ENCODE measurements around the gene AIFM2. TPM values are rescaled to one million over a fixed set of nuclear protein-coding genes. Genes with fewer than 3 reads are reported as not detected.
A peak's percentile ranks its signal among the peaks of the same experiment; 100 is the strongest.

Gene AIFM2
- total RNA-seq, 1 experiment from 2014 or later, result 16.6 TPM

GRCh38 chr10:70146489-70147258 is 14.0 kb upstream of the AIFM2 start, which contains the start of gene TYSND1:
TYSND1 (minus strand) TSS chr10:70146700; CDS start chr10:70146586, 114 bp downstream.
- Histone ChIP-seq H3K4me3 (ENCODE audit: low read depth in 2 of 2, low read length in 2 of 2) (peak within 1 kb of the TSS; percentile 69 to 85), H3K27me3 (ENCODE audit: control insufficient read depth, insufficient read depth, low read length) (no peaks in the 10 kb centered on the region), H3K36me3 (ENCODE audit: control insufficient read depth, insufficient read depth, low read length) (peaks cover 10% of the 10 kb centered on the region), H3K27ac (ENCODE audit: low read length) (peak within 1 kb of the TSS; percentile 89), H3K4me1 (ENCODE audit: control insufficient read depth, insufficient read depth, low read length) (peaks cover 12% of the 10 kb centered on the region), H3K9me3 (ENCODE audit: control insufficient read depth, insufficient read depth, low read depth, low read length) (no peaks in the 10 kb centered on the region)
- TF ChIP-seq SIN3A (IDR thresholded peaks at IDR 0.05; ENCODE audit: borderline replicate concordance, insufficient read depth, low read depth, low read length) (peak; percentile 89), CTCF (IDR thresholded peaks at IDR 0.05) (peak; percentile 92), TCF7L2 (IDR thresholded peaks at IDR 0.05; ENCODE audit: low read depth, low read length) (no peak), REST (IDR thresholded peaks at IDR 0.05; ENCODE audit: insufficient read depth in 1 of 2, low read depth in 2 of 2, low read length in 1 of 2) (no peak), POLR2AphosphoS5 (IDR thresholded peaks at IDR 0.05; ENCODE audit: low read depth, low read length) (peak; percentile 94)
- POLR2A ChIA-PET, result interaction anchor here (0.6 to 0.9 kb wide), 6 partner anchors 11 to 639 kb away, joined by 3 to 5 read pairs (median 4); partner anchors contain the start of gene SAR1A
- peak; percentile 93 for DNase-seq (ENCODE audit: low read depth, low spot score)
- intact Hi-C loops (cut with micrococcal nuclease; ENCODE audit: unreplicated experiment) (no loop called here), in situ Hi-C loops (cut with HindIII; ENCODE audit: low pct_unique_long_range_greater_than_20kb, low sequenced_read_pairs) (no loop called here)
- peak; percentile 87 for ATAC-seq
- CTCF ChIA-PET, result interaction anchor here (0.5 to 2.1 kb wide), 13 partner anchors 12 to 1511 kb away, joined by 3 to 18 read pairs (median 5); partner anchors contain the start of gene SAR1A
- no TSS peak for BruUV-seq (replicated peaks)

- TF ChIP-seq REST (IDR thresholded peaks at IDR 0.05; ENCODE audit: insufficient read depth in 1 of 2, low read depth in 2 of 2, low read length in 1 of 2), result no peak
- TF ChIP-seq SIN3A (IDR thresholded peaks at IDR 0.05; ENCODE audit: borderline replicate concordance, insufficient read depth, low read depth, low read length), result peak; percentile 76; the same call in 1 of the 2 replicates
- peak; percentile 86 for TF ChIP-seq CTCF (IDR thresholded peaks at IDR 0.05)
- H3K27me3 ChIP-seq (ENCODE audit: control insufficient read depth, insufficient read depth, low read length), result no peaks in the 10 kb centered on the region
- peaks cover 6% of the 10 kb centered on the region for H3K36me3 ChIP-seq (ENCODE audit: control insufficient read depth, insufficient read depth, low read length)
- H3K4me1 ChIP-seq (ENCODE audit: control insufficient read depth, insufficient read depth, low read length), result peaks cover 12% of the 10 kb centered on the region
- intact Hi-C loops (cut with micrococcal nuclease; ENCODE audit: unreplicated experiment) (no loop called here), in situ Hi-C loops (cut with HindIII; ENCODE audit: low pct_unique_long_range_greater_than_20kb, low sequenced_read_pairs) (no loop called here)
- H3K9me3 ChIP-seq (ENCODE audit: control insufficient read depth, insufficient read depth, low read depth, low read length), result no peaks in the 10 kb centered on the region
- H3K4me3 ChIP-seq (ENCODE audit: low read depth in 2 of 2, low read length in 2 of 2), result peak overlapping the region; percentile 69 to 85
- no TSS peak for BruUV-seq (replicated peaks)
- DNase-seq (ENCODE audit: low read depth, low spot score) (no peak), ATAC-seq (peak; percentile 81)
- POLR2A ChIA-PET, result interaction anchor here (0.6 to 0.9 kb wide), 5 partner anchors 11 to 360 kb away, joined by 3 to 5 read pairs (median 4); partner anchors contain the start of gene SAR1A
- CTCF ChIA-PET, result interaction anchor here (0.5 to 2.1 kb wide), 12 partner anchors 13 to 1512 kb away, joined by 3 to 18 read pairs (median 5); partner anchors contain the start of gene SAR1A
- peak overlapping the region; percentile 89 for H3K27ac ChIP-seq (ENCODE audit: low read length)
Observed at GRCh38 chr10:70145666-70146488, 13.3 kb upstream of the AIFM2 start.

Data from Panc1 (cell line).